Fibroblast of mammary gland (primary cell): Measurements from ENCODE around the gene COG3.

Experiments
- DNase-seq: peaks from one replicate; pipeline ENCODE4 v3.0.0-alpha.2; 2010; ENCODE audit warnings: low read depth
- H3K4me3 ChIP-seq: 2 replicates; pipeline ENCODE4 v1.5.1; 2011; ENCODE audit warnings: low read depth, mild to moderate bottlenecking, low read length, moderate library complexity; ENCODE audit not compliant: control insufficient read depth
- CTCF ChIP-seq: conservative IDR thresholded peaks from 2 replicates; pipeline ENCODE4 v1.5.1; 2011; ENCODE audit warnings: low read depth, low read length, inconsistent platforms; ENCODE audit not compliant: control insufficient read depth, insufficient read depth

Gene COG3

GRCh38 chr13:45500492-45501174 is 35.9 kb downstream of the COG3 start:
- peak; percentile 91 for DNase-seq
- no peak for TF ChIP-seq CTCF
- H3K4me3 ChIP-seq: no peak overlapping the region

GRCh38 chr13:45501175-45501526 is 36.4 kb downstream of the COG3 start:
- no peak for TF ChIP-seq CTCF
- no peak for DNase-seq
- H3K4me3 ChIP-seq: no peak overlapping the region

GRCh38 chr13:45503658-45504057 is 38.9 kb downstream of the COG3 start:
- no peak for TF ChIP-seq CTCF
- no peak overlapping the region for H3K4me3 ChIP-seq
- no peak for DNase-seq

- TF ChIP-seq CTCF: no peak
- H3K4me3 ChIP-seq: no peak overlapping the region
Measured at GRCh38 chr13:45506811-45507210, 42.1 kb downstream of the COG3 start.

GRCh38 chr13:45508776-45509175 is 44.0 kb downstream of the COG3 start:
- no peak overlapping the region for H3K4me3 ChIP-seq
- DNase-seq: no peak

More at GRCh38 chr13:45506811-45507210, 42.1 kb downstream of the COG3 start:
- DNase-seq: no peak

GRCh38 chr13:45510672-45511071 is 45.9 kb downstream of the COG3 start:
- TF ChIP-seq CTCF: no peak
- no peak overlapping the region for H3K4me3 ChIP-seq
- DNase-seq: no peak

More at GRCh38 chr13:45508776-45509175, 44.0 kb downstream of the COG3 start:
- no peak for TF ChIP-seq CTCF
